HG03442 (cell line): Measurements from ENCODE around the gene MAD1L1.

Experiments used
- ATAC-seq: cut with Tn5 transposase; IDR thresholded peaks from one replicate; pipeline ENCODE4 v1.9.1; 2021; ENCODE audit warnings: mild to moderate bottlenecking, moderate library complexity; ENCODE audit not compliant: unreplicated experiment

MAD1L1 gene

GRCh38 chr7:2018569-2019460 is 213.9 kb downstream of the MAD1L1 start:
- no peak for ATAC-seq

GRCh38 chr7:2017914-2018568 is 214.7 kb downstream of the MAD1L1 start:
- ATAC-seq, result no peak

- ATAC-seq, result no peak
Observed at GRCh38 chr7:2017481-2017891, 215.3 kb downstream of the MAD1L1 start.

GRCh38 chr7:2016761-2017480 is 215.8 kb downstream of the MAD1L1 start:
- no peak for ATAC-seq

GRCh38 chr7:2016021-2016631 is 216.6 kb downstream of the MAD1L1 start:
- no peak for ATAC-seq

GRCh38 chr7:2015251-2015871 is 217.4 kb downstream of the MAD1L1 start:
- no peak for ATAC-seq

- ATAC-seq, result no peak
Observed at GRCh38 chr7:2014391-2015241, 218.1 kb downstream of the MAD1L1 start.

- ATAC-seq, result no peak
Observed at GRCh38 chr7:2013381-2014311, 219.1 kb downstream of the MAD1L1 start.

GRCh38 chr7:2012981-2013380 is 219.8 kb downstream of the MAD1L1 start:
- ATAC-seq, result no peak

- no peak for ATAC-seq
Observed at GRCh38 chr7:2012044-2012900, 220.5 kb downstream of the MAD1L1 start.

- ATAC-seq, result no peak
Observed at GRCh38 chr7:2011266-2012043, 221.3 kb downstream of the MAD1L1 start.

GRCh38 chr7:2010551-2011265 is 222.0 kb downstream of the MAD1L1 start:
- no peak for ATAC-seq

- ATAC-seq, result no peak
Observed at GRCh38 chr7:2010101-2010500, 222.6 kb downstream of the MAD1L1 start.

GRCh38 chr7:2009541-2010001 is 223.2 kb downstream of the MAD1L1 start:
- ATAC-seq, result no peak

- no peak for ATAC-seq
Observed at GRCh38 chr7:2008936-2009540, 223.7 kb downstream of the MAD1L1 start.
